Lower leg skin (tissue), 4 donors: Measurements from ENCODE around the gene ENPEP. TPM values are rescaled to one million over a fixed set of nuclear protein-coding genes. Genes with fewer than 3 reads are reported as not detected.

Experiments used
- DNase-seq, 2 donors: peaks; one replicate each; pipeline ENCODE4 v3.0.0-alpha.2; 2019; ENCODE audit warnings: low spot score in 2 of 2
- H3K4me3 ChIP-seq: fragments of 200-600 bp; sonication (generic); 2 replicates; pipeline ENCODE4 v1.5.1; 2017; ENCODE audit warnings: mild to moderate bottlenecking, low read depth; ENCODE audit not compliant: poor library complexity, severe bottlenecking
- POLR2A ChIP-seq, 2 donors: fragments of 450-650 bp; IDR thresholded peaks; one replicate each; pipeline ENCODE4 v1.6.1; 2016 to 2017; ENCODE audit warnings: antibody characterized with exemption in 2 of 2, mild to moderate bottlenecking in 1 of 2, moderate library complexity in 1 of 2
- WGBS, 2 donors: methylation state at CpG; one replicate each; pipeline ENCODE4 v1.1.5; 2018; 5-methylcytosine and 5-hydroxymethylcytosine counted together
- intact Hi-C: fragments of 100-400 bp; cut with DNase I; formaldehyde crosslinking; loops from one replicate; pipeline ENCODE4 v1.15.0; 2023; ENCODE audit warnings: low total_unique reads
- total RNA-seq, 4 donors: library from RNA; depleted of rRNA; stranded (reverse); fragments of >200 nt; gene quantifications; one replicate each; pipeline ENCODE4 v1.1.0, GENCODE V29; 2016
- TF ChIP-seq, protein P1 (sequence below), 3 donors: fragments of 450-650 bp; IDR thresholded peaks; one replicate each; pipeline ENCODE4 v1.5.1; 2016; ENCODE audit warnings: antibody characterized with exemption in 3 of 3, mild to moderate bottlenecking in 3 of 3, moderate library complexity in 2 of 3

Gene ENPEP
- total RNA-seq, 4 donors from 2014 or later, result 0.39 to 3.1 (median 1.9) TPM

DNA sequence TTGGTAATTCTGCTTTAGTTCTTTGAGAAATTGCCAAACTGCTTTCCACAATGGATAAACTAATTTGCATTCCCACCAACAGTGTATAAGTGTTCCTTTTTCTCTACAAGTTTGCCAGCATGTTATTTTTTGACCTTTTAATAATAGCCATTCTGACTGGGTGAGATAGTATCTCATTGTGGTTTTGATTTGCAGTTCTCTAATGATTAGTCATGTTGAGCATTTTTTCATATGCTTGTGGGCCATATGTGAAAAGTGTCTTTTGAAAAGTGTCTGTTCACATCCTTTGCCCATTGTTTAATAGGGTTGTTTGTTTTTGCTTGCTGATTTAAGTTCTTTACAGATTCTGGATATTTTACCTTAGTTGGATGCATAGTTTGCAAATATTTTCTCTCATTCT is 25.9 kb downstream of the ENPEP start:
- intact Hi-C loops, result no loop called here
- TF ChIP-seq, protein P1, sequence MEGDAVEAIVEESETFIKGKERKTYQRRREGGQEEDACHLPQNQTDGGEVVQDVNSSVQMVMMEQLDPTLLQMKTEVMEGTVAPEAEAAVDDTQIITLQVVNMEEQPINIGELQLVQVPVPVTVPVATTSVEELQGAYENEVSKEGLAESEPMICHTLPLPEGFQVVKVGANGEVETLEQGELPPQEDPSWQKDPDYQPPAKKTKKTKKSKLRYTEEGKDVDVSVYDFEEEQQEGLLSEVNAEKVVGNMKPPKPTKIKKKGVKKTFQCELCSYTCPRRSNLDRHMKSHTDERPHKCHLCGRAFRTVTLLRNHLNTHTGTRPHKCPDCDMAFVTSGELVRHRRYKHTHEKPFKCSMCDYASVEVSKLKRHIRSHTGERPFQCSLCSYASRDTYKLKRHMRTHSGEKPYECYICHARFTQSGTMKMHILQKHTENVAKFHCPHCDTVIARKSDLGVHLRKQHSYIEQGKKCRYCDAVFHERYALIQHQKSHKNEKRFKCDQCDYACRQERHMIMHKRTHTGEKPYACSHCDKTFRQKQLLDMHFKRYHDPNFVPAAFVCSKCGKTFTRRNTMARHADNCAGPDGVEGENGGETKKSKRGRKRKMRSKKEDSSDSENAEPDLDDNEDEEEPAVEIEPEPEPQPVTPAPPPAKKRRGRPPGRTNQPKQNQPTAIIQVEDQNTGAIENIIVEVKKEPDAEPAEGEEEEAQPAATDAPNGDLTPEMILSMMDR (IDR thresholded peaks at IDR 0.05), result no peak
- TF ChIP-seq POLR2A (IDR thresholded peaks at IDR 0.05), result no peak
- DNase-seq, result no peak
- H3K4me3 ChIP-seq, result no peak overlapping the region

DNA sequence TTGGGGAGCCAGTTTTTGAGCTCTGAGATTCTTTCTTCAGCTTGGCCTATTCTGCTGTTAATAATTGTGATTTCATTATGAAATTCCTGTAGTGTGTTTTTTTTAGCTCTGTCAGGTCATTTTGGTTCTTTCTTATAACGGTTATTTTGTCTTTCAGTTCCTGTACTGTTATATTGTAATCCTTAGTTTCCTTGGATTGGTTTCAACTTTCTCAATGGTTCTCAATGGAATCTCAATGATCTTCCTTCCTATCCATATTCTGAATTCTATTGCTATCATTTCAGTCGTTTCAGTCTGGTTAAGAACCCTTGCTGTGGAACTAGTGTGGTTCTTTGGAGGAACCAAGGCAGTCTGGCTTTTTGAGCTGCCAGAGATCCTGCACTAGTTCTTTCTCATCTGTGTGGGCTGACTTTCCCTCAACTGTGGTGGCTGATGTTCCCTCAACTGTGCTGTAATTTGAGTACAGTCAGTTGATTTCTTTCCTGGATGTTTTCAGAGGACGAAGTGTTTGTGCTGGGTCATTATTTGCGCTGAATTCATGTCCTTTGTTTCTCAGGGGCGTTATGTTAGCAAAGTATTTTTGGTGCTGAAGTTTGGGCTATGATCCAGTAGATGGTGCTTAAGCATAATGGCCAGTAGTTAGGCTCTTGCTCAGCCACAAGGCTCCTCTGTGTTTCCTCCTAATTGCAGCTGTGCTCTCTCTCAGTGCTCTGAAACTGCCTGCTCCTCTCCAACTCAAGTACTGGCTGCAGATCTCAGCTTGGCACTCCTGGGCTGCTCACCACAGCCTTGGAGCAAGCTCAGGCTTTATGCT is 27.5 kb downstream of the ENPEP start:
- no peak for TF ChIP-seq POLR2A (IDR thresholded peaks at IDR 0.05)
- TF ChIP-seq, protein P1 (IDR thresholded peaks at IDR 0.05), result no peak
- no peak for DNase-seq
- WGBS, 2 donors, result 28 to 42% methylated on average over 5 of the region's 5 CpGs
- H3K4me3 ChIP-seq, result no peak overlapping the region
- intact Hi-C loops, result no loop called here

DNA sequence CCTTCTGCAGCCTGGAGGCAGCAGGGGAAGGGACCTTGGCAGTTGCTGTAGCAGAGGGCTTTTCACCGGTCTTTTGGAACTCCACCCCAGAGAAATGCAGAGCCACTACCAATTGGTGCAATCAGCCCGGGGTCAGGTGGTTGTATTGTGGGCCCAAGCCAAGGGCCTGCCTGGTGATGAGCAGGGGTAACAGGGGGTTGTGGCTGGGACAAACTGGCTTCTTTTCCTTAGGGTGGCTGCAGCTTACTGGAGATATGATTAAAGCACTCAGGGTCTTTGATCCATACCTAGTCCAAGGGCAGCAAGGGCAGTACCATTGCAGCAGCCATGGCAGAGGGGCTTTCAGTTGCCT is 28.1 kb downstream of the ENPEP start:
- 31% methylated on average over 2 of the region's 2 CpGs; no CpG with 5 or more reads in 1 of the 2 donors for WGBS, 2 donors
- no peak for DNase-seq
- no peak overlapping the region for H3K4me3 ChIP-seq
- TF ChIP-seq, protein P1 (IDR thresholded peaks at IDR 0.05), result no peak
- intact Hi-C loops, result no loop called here

DNA sequence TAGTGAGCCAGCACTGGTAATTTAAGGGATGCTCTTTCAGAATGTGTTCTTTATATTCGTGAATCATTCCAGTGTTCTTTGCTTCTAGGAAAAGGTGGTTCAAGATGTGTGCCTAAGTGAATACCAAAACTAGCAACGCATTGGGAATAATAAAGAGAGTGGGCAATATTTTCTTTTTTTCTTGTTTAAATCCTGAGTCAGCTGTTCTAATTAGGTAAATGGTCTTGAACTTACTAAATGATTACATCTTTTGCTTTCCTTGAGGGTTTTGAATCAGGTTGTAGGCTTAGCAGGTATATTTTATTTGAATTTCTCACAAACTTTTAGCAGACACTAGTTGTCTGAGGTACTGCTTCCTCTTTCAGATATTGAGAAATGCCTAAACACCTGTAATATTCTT is 29.5 kb downstream of the ENPEP start:
- intact Hi-C loops, result no loop called here
- no peak overlapping the region for H3K4me3 ChIP-seq
- 83 to 84% methylated on average over 2 of the region's 2 CpGs for WGBS, 2 donors
- no peak for TF ChIP-seq POLR2A (IDR thresholded peaks at IDR 0.05)
- TF ChIP-seq, protein P1 (IDR thresholded peaks at IDR 0.05), result no peak
- DNase-seq, result no peak

DNA sequence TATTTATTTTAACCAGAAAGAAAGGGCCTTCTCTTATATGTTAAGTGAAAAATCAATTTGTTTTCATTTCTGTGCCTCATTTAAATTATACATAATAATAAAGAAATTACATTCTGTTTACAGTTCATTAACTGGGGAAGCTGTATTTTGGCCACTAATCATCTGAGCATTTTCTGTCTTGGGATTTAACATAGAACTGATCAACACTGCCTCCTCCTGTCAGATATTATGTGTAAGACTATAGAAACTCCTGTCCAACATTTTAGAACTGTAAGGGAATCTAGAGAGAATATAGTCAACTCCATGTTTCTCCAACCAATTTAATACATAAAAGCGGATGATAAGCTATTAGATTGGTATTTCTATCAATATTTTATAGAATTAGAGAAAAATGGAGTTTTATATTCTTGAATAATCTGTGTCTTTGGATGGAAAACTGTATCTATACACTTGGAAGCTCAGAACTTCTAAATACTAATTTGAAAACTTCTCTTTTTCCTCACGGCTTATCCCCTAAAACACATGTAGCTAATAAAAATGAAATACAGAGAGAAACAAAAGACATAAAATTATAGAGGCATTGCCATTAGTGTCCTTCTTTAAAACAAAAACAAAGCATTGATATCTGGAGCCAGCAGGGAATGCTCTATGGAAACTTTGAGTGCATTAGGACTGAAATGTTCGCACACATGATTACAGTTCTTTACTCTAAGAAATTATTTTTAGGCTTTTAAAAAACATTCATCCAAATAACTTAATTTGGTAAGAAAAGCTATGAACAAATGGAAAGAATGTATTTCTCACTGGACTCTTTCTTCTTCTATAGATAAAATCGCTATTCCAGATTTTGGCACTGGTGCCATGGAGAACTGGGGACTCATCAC is 33.1 kb downstream of the ENPEP start:
- intact Hi-C loops, result no loop called here
- no peak for TF ChIP-seq POLR2A (IDR thresholded peaks at IDR 0.05)
- TF ChIP-seq, protein P1 (IDR thresholded peaks at IDR 0.05), result no peak
- WGBS, 2 donors, result 61 to 72% methylated on average over 4 of the region's 4 CpGs
- no peak for DNase-seq
- H3K4me3 ChIP-seq, result no peak overlapping the region
